Neuronal stem cell (in vitro differentiated cells): Measurements from ENCODE around the gene ZCRB1.
"Not testable (repeated sequence)": the region's sequence is repeated elsewhere in the genome, so short reads cannot be mapped to it uniquely, and the experiment has no call there.

Source experiments
- DNase-seq: peaks from one replicate; pipeline ENCODE4 v3.0.0-alpha.2; 2013; ENCODE audit warnings: low spot score
- H2AFZ ChIP-seq: one replicate; pipeline ENCODE4 v1.6.1; 2013; ENCODE audit warnings: mild to moderate bottlenecking, low read length, inconsistent platforms
- H2AK5ac ChIP-seq: 2 replicates; pipeline ENCODE4 v1.6.1; 2013; ENCODE audit warnings: low read depth, mild to moderate bottlenecking, inconsistent platforms, low read length, moderate library complexity, mixed read lengths
- H2BK120ac ChIP-seq: 2 replicates; pipeline ENCODE4 v1.6.1; 2013; ENCODE audit warnings: low read depth, mild to moderate bottlenecking, inconsistent platforms, low read length, moderate library complexity, mixed read lengths
- H2BK12ac ChIP-seq: one replicate; pipeline ENCODE4 v1.6.1; 2013; ENCODE audit warnings: low read length, inconsistent platforms
- H2BK15ac ChIP-seq: 2 replicates; pipeline ENCODE4 v1.6.1; 2013; ENCODE audit warnings: mild to moderate bottlenecking, low read length, inconsistent platforms, mixed read lengths
- H2BK5ac ChIP-seq: one replicate; pipeline ENCODE4 v1.6.1; 2013; ENCODE audit warnings: inconsistent platforms, mild to moderate bottlenecking, low read length, moderate library complexity
- H3K14ac ChIP-seq: one replicate; pipeline ENCODE4 v1.6.1; 2013; ENCODE audit warnings: low read length, inconsistent platforms
- H3K18ac ChIP-seq: 2 replicates; pipeline ENCODE4 v1.6.1; 2013; ENCODE audit warnings: low read length, inconsistent platforms
- H3K23ac ChIP-seq: 2 replicates; pipeline ENCODE4 v1.6.1; 2013; ENCODE audit warnings: low read depth, mild to moderate bottlenecking, mixed read lengths, low read length, inconsistent platforms; ENCODE audit not compliant: poor library complexity
- H3K27ac ChIP-seq: replicated peaks from 3 replicates; pipeline ENCODE4 v1.5.1; 2013; ENCODE audit warnings: low read length, inconsistent platforms
- H3K27me3 ChIP-seq, 3 experiments: 2 replicates each; pipeline ENCODE4 v1.6.1; 2013; ENCODE audit warnings: low read length in 3 of 3, mild to moderate bottlenecking in 2 of 3, inconsistent platforms in 1 of 3, low read depth in 1 of 3, mixed read lengths in 1 of 3, moderate library complexity in 1 of 3; ENCODE audit not compliant: control insufficient read depth in 3 of 3, insufficient read depth in 3 of 3
- H3K36me3 ChIP-seq, 2 donors: replicated peaks in 1 of 2; 2 replicates each; pipeline ENCODE4 v1.6.1; 2013; ENCODE audit warnings: low read length in 2 of 2; ENCODE audit not compliant: control insufficient read depth in 2 of 2, insufficient read depth in 2 of 2
- H3K4ac ChIP-seq: 2 replicates; pipeline ENCODE4 v1.6.1; 2013; ENCODE audit warnings: inconsistent platforms, mild to moderate bottlenecking, low read length, moderate library complexity
- H3K4me1 ChIP-seq, 2 donors: 1 replicate in 1 of 2; 2 replicates in 1 of 2; pipeline ENCODE4 v1.6.1; 2013; ENCODE audit warnings: low read length in 2 of 2, low read depth in 1 of 2; ENCODE audit not compliant: control insufficient read depth in 2 of 2, insufficient read depth in 1 of 2
- H3K4me2 ChIP-seq: one replicate; pipeline ENCODE4 v1.6.1; 2013; ENCODE audit warnings: mild to moderate bottlenecking, low read length, inconsistent platforms; ENCODE audit not compliant: insufficient read depth, poor library complexity, severe bottlenecking
- H3K4me3 ChIP-seq, 2 donors: 2 replicates each; pipeline ENCODE4 v1.5.1; 2013; ENCODE audit warnings: low read length in 2 of 2, mild to moderate bottlenecking in 2 of 2, inconsistent platforms in 1 of 2, moderate library complexity in 1 of 2
- H3K79me1 ChIP-seq: one replicate; pipeline ENCODE4 v1.6.1; 2013; ENCODE audit warnings: low read depth, mild to moderate bottlenecking, inconsistent platforms, low read length, moderate library complexity
- H3K9ac ChIP-seq: one replicate; pipeline ENCODE4 v1.6.1; 2013; ENCODE audit warnings: mild to moderate bottlenecking, low read depth, low read length, inconsistent platforms; ENCODE audit not compliant: poor library complexity
- H3K9me3 ChIP-seq, 2 donors: replicated peaks in 1 of 2; 2 replicates each; pipeline versions ENCODE3 to v1.6.1; 2013; ENCODE audit warnings: low read length in 2 of 2, mild to moderate bottlenecking in 2 of 2, inconsistent platforms in 1 of 2, low read depth in 1 of 2, mixed read lengths in 1 of 2, moderate library complexity in 1 of 2; ENCODE audit not compliant: control insufficient read depth in 2 of 2, insufficient read depth in 1 of 2
- H4K8ac ChIP-seq: one replicate; pipeline ENCODE4 v1.6.1; 2013; ENCODE audit warnings: low read depth, mild to moderate bottlenecking, inconsistent platforms, low read length, moderate library complexity
- H4K91ac ChIP-seq: one replicate; pipeline ENCODE4 v1.6.1; 2013; ENCODE audit warnings: low read length, low read depth, mild to moderate bottlenecking, inconsistent platforms; ENCODE audit not compliant: poor library complexity
- WGBS, 2 donors: extraction: QIAGEN DNeasy Blood & Tissue Kit; methylation state at CpG; one replicate each; pipeline ENCODE4 v1.1.7; 2013; ENCODE audit warnings: missing lambda C conversion rate in 2 of 2, mixed read lengths in 1 of 2; ENCODE audit not compliant: insufficient read length in 2 of 2, insufficient replicate concordance in 1 of 2; ENCODE audit errors: extremely low coverage in 2 of 2; 5-methylcytosine and 5-hydroxymethylcytosine counted together

The ZCRB1 gene

GRCh38 chr12:42360747-42361403, 35.0 kb upstream of the ZCRB1 start:
- Histone ChIP-seq H3K27me3 (no peaks in the 10 kb centered on the region), H2AK5ac (no peak overlapping the region), H4K8ac (no peak overlapping the region), H2BK5ac (no peak overlapping the region), H3K27ac (no peak overlapping the region), H4K91ac (no peak overlapping the region), H3K23ac (no peak overlapping the region), H2BK120ac (no peak overlapping the region), H2BK12ac (no peak overlapping the region), H3K79me1 (peaks cover 2% of the 10 kb centered on the region), H3K9me3 (no peaks in the 10 kb centered on the region), H3K4me2 (no peak overlapping the region), H2AFZ (no peak overlapping the region), H3K36me3 (peaks cover 4 to 62% of the 10 kb centered on the region in 2 donors), H3K9ac (no peak overlapping the region), H3K4ac (no peak overlapping the region), H2BK15ac (no peak overlapping the region), H3K14ac (no peak overlapping the region), H3K4me1 (no peaks in the 10 kb centered on the region), H3K18ac (no peak overlapping the region), H3K4me3 (no peak overlapping the region)
- DNase-seq = no peak
- no CpG with 5 or more reads among the region's 6 CpGs for WGBS, 2 donors

GRCh38 chr12:42356344-42356743, 30.4 kb upstream of the ZCRB1 start:
- Histone ChIP-seq H3K4me1 (no peaks in the 10 kb centered on the region), H2BK5ac (no peak overlapping the region), H3K79me1 (no peaks in the 10 kb centered on the region), H3K23ac (no peak overlapping the region), H3K27ac (no peak overlapping the region), H3K9me3 (peaks cover 0 to 6% of the 10 kb centered on the region in 2 donors), H2AK5ac (no peak overlapping the region), H2BK15ac (no peak overlapping the region), H3K27me3 (no peaks in the 10 kb centered on the region), H4K8ac (no peak overlapping the region), H3K36me3 (peaks cover 3 to 88% of the 10 kb centered on the region in 2 donors), H3K14ac (no peak overlapping the region), H4K91ac (no peak overlapping the region), H3K18ac (no peak overlapping the region), H3K4me3 (no peak overlapping the region), H2BK120ac (no peak overlapping the region), H3K4ac (no peak overlapping the region), H2AFZ (no peak overlapping the region), H2BK12ac (no peak overlapping the region), H3K9ac (no peak overlapping the region), H3K4me2 (no peak overlapping the region)
- no CpG with 5 or more reads among the region's 2 CpGs for WGBS, 2 donors
- no peak for DNase-seq

- H2BK120ac ChIP-seq, H2BK15ac ChIP-seq: not testable (repeated sequence)
These were observed 24.1 kb upstream of the ZCRB1 start for GRCh38 chr12:42350021-42350407.

GRCh38 chr12:42349119-42350020, 23.5 kb upstream of the ZCRB1 start:
- not testable (repeated sequence) for H2BK5ac ChIP-seq, H3K4me2 ChIP-seq, H2AFZ ChIP-seq, DNase-seq, H3K18ac ChIP-seq, H2BK120ac ChIP-seq, H2BK15ac ChIP-seq, H4K8ac ChIP-seq, H2AK5ac ChIP-seq, H3K9ac ChIP-seq, H3K27ac ChIP-seq, H2BK12ac ChIP-seq, H3K4me3 ChIP-seq, H3K23ac ChIP-seq, H4K91ac ChIP-seq, H3K14ac ChIP-seq, H3K27me3 ChIP-seq, H3K79me1 ChIP-seq, H3K4ac ChIP-seq, H3K4me1 ChIP-seq
- no CpG with 5 or more reads among the region's 16 CpGs for WGBS, 2 donors
- Histone ChIP-seq H3K36me3 (peaks cover 2 to 40% of the 10 kb centered on the region in 2 donors), H3K9me3 (peaks cover 0 to 12% of the 10 kb centered on the region in 2 donors)

More at GRCh38 chr12:42350021-42350407, 24.1 kb upstream of the ZCRB1 start:
- not testable (repeated sequence) for H3K79me1 ChIP-seq, H3K27ac ChIP-seq, H2BK5ac ChIP-seq, DNase-seq, H3K4me3 ChIP-seq, H3K4me1 ChIP-seq, H2BK12ac ChIP-seq, H3K14ac ChIP-seq, H3K27me3 ChIP-seq, H3K23ac ChIP-seq, H3K4me2 ChIP-seq, H3K9ac ChIP-seq, H4K91ac ChIP-seq, H3K4ac ChIP-seq, H4K8ac ChIP-seq, H2AFZ ChIP-seq, H3K18ac ChIP-seq, H2AK5ac ChIP-seq
- peaks cover 2 to 47% of the 10 kb centered on the region in 2 donors for H3K36me3 ChIP-seq
- WGBS, 2 donors = no CpG with 5 or more reads among the region's 34 CpGs
- H3K9me3 ChIP-seq = peaks cover 0 to 12% of the 10 kb centered on the region in 2 donors
